Epidermal melanocyte (primary cell): ENCODE data around the gene C11orf21.

ENCODE experiments used
- DNase-seq: peaks from one replicate; pipeline ENCODE4 v3.0.0; 2011; ENCODE audit warnings: low spot score; ENCODE audit not compliant: insufficient read length

C11orf21 gene

DNA sequence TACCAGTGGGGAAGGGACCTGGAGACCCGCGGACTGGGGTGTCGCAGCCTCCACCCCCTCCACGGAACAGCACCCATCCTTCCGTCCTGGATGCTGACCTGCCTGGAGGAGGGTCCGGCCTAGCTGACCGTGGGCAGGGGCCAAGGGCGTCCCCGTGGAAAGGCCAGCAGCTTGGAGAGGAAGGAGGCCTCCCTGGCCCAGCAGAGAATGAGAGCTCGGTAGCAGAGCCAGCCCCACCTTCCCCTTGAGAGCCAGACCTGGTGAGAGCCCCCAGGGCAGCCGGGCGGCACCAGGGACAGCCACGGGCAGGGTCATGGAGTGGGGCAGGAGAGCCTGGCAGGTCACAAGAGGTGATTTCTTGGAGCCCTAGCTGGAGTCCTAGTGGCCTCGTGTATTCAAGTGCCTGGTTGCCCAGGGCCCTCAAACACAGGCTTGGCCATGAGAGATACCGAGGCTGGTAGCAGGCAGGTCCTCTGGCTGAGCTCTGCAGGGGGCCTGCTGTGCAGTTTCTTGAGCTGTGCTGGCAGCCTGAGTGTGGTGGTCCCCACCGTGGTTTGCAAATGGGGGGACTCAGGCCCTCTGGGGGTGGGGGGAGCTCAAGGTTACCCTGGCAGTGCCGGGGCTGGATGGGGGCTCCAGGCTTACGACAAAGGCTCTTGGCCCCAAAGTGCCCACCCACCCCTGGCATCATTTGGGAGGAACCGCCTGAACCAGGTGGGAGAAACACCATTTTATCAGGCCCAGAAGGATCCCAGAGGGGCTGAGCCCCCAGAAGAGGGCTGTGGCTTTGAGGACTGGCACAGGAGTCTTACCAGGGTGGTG is 7.7 kb upstream of the C11orf21 start:
- DNase-seq = no peak

DNA sequence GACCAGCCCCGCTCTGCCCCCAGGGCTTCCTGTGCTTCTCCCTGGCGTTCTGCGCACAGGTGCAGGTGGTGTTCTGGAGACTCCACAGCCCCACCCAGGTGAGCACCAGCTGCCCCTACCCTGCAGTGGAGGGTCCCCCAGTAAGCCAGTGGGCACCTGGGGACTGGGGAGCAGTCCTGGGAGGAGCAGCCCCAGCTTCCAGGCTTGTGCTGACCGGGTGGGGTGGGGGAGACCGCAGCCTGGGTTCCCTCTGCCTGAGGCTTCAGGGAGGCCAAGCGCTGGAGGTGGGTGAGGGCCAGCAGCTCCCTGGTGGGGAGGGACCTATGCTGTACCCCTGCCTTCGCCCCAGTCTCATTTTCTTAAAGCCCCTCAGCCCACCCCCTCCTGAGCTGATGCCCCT is 7.0 kb upstream of the C11orf21 start:
- DNase-seq = no peak

DNA sequence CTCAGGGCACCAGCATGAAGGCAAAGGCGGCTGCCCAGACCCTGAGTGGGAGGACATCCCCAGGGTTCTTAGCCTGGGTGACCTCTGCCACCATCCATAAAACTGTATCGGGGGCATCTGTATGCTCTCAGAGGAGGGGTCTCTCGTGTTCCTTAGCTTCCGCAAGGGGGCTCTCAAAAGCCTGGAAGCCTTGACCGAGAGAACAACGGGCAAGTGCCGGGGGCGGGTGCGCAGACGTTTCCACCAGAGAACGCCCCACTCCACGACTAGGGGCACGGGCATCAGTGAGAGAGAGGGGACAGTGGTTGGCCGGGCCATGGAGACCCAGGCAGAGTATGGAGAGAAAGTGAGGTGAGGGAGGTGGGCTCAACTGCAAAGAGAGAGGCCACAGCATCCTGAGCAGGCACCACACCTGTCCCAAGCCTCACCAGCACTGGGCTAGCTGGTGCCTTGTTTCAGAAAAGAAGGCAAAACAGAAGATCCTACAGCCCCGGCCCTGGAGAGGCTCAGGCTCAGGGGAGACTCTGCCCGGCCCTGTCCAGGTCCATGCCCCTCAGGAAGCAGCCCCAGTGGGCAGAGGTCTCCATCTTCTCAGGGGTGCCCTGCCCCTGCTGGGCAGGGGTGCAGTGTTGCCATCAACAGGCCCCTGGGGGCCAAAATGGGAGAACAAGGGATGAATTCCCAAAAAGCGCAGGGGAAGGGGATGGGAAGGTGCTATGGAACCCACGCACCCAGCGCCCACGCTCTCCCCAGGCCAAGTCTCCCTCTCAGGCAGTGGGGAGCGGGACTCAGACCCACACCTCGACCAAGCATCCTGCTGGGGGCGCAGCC is 6.0 kb upstream of the C11orf21 start:
- no peak for DNase-seq

DNA sequence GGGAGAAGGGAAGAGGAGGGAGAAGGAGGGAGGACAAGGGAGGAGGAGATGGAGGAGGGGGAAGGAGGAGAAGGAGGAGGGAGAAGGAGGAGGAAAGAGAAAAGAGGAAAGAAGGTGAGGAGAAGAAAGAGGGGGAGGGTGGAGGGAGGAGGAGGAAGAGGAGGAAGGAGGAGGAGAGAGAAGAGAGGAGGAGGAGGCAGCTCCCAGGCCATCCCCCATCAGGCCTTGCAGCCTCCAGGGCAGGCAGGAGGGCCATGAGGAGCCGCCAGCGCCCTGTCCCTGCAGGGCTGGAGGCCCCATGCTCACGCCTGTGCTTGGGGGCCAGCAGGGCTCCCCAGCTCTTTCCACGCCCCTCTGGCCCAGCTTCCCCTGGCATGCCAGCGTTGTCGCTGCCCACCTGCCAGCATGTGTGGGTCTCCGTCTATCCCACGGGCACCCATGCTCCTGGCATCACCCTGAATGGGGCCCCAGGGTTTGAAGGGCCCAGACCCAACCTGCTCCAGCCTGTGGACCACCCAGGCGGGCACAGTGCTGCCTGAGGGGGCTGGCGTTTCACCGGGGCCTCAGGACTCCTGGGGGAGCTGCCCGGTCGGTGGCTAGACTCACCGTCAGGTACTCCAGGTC is 5.3 kb upstream of the C11orf21 start:
- DNase-seq = no peak

DNA sequence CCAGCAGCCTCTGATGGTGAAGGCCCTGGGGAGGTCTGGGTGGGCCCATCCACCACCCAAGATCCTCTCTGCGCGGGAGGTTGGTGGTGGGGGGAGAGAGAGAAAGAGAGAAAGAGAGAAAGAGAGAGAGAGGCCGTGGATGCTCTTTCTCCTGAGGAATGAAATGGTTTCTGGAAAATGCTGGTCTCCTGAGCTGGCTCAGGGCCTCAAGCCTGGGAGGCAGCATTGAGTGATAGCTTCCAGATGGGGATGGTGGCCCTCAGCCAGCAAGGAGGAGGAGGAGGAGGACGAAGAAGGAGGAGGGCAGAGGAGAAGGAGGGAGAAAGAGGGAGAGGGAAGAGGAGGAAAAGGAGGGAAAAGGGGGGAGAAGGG is 4.7 kb upstream of the C11orf21 start:
- no peak for DNase-seq

DNA sequence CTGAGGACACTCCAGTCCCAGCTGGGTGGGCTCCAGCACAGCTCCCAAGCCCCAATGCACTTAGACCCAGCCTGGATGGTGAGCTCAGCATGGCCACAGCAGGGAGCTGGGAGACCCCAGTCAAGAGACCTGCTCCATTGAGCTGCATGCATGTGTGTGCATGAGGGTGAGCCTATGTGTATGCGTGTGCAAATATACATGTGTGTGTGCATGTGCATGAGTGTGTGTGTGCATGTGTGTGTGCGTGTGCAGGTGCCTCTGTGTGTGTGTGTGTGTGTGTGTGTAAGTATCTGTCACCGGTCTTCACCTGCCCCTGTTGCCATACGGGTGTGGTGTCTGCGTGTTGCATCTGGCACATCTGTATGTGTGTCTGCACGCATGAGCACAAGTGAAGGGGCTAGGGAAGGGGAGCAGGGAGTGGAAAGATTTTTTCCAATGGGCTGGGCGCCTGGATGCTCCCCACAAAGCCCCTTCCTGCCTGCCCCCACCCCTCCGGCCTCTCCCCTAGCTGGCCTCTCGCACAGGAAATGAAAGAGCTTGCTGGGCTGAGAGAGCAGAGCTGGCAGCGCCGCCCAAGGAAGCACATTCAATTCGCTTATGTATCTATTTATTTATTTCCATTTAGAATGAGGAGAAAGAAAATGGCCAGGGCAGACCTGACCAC is 4.2 kb upstream of the C11orf21 start:
- DNase-seq = no peak

DNA sequence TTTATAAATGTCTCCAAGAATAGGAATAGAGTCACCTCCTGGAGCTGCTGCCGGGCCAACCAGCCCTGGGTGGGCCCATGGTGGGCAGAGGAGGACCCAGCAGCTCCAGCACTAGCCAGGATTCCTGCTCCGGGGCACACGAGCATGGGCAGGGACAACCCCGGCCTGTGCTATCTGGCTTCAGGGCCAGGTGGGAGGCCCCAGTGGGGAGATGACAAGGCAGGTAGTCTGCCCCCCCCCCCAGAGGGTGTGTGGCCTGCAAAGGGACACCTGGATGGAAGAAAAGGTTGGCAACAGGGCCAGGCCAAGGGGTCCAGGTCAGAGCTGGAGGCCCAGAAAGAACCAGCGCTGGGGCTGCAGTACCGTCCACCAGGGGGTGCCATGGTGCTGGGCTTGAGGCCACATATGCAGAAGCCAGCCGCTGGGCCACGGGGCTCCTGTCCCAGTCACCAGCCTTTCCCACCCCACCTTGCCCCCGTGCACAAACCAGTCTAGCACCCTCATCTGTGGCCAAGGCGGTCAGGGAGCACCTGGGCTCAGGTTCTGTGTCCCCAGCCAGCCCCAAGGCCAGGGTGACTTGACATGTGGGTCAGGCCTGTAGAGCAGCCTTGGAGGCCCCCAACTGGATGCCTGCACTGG is 3.5 kb upstream of the C11orf21 start:
- DNase-seq = no peak

DNA sequence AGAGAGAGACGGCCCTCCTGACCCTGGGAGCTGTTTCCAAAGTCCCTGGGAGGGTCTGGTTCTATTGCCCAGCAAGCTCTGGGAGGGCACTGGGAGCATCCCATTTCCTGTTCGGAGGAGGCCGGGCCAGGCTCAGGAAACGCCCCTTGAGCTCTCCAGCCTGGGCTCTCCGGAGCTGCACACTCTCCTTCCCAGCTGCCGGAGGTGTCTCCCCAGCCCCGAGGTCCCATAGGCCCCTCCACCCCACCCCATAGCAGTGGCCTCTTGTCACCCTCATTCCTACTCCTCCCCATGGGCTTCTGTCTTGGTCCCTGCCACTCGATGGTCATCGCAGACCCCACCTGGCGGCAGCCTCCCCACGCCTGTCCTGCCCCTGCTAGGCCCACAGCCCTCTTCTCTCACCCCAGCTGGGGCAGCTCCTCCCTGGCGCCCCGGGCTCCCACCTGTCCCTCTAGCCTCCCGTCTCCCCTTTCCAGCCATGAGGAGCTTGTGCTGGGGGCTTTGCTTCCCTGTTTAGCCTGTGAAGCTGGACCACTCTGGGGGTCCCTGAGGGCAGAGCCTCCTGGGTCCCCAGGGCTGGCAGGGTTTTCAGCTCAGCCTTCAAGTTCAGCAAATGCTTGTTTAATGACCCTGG is 2.9 kb upstream of the C11orf21 start:
- no peak for DNase-seq

DNA sequence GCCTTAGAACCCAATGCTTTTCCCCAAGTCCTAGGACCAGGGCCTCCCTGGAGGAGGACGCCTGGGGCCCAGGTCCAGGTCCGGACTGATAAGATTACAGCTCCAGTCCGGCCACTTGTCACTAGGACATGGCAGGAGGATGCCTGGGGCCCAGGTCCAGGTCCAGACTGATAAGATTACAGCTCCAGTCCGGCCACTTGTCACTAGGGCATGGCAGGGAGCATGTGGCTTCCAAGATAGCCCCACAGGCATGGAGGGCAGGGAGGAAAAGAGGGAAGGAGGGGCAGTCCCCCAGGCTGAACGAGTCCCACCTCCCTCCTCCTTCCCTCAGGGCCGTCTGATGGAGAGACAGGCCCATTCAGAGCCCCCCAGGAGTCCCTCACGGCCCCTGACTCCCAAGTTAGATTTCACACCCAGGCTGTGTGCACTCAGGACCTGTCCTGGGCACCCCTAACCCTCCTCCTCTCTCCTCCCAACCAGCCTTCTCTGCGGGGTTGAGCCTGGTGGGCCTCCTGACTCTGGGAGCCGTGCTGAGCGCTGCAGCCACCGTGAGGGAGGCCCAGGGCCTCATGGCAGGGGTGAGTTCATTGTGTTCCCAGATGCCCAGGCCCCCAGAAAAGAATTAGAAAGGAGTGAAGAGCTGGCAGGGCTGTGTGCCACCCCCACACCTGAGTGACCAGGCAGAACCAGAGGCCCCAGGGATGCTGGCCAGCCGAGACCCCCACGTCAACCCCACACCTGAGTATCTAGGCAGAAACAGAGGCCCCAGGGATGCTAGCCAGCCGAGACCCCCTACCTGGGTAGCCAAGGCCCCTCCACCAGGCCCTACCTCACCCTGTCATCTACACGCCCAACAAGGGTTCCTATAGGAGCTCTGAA is 2.1 kb upstream of the C11orf21 start:
- no peak for DNase-seq

DNA sequence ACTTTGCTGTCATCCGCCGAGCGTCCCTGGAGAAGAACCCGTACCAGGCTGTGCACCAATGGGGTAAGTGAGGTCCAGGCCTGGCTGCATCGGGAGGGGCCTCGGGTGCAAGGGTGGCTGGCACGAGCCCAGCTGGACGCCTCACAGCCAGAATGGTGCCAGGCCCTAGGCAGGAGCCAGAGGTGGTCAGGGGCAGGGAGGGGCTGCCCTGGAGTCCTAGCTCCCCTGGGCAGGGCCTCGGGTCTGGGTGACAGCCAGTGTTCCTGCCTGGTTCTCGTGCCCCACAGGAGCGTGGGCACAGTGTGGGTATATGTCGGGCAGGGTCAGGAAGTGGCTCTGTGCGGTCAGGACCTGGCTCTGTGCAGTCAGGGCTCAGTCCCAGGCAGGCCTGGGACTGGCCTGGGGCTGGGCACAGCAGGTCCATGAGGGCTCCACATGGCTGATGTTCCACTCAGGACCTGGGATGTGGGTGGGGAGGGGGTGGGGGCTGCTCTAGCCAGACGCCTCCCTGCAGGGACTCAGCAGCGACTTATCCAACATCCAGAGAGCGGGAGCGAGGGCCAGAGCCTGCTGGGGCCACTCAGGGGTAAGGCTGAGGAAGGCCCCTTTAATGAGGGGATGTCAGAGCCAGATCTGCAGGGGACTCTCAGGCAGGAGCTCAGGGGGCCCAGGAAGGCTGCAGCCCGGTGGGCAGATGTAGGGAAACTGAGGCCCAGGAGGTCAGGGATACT is 1.3 kb upstream of the C11orf21 start:
- no peak for DNase-seq

DNA sequence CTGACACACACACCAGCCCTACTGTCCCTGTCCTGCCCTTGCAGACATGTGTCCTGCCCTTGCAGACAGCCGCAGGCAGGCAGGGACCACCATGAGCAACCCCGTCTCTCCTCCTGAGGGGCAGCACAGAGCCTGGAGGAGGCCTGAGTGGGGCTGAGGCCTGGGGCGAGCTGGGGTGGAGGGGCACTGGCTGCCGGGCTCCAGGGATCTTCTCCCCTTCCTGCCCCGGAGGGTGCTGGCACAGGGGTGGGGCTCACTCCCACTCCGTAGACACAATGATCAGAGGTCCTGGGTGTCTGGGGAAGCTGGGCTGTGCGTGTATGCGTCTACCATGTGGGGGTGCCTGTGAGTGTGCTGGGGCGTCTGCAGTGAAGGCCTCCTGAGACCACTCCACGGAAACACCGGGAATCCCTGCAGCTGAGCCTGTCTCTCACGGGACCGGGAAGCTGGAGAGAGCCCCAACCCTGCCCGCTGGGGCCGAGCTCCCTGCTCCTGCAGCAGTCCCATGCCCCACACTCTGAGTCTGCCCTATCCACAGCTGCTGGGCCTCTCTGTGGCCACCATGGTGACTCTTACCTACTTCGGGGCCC is 683 bp upstream of the C11orf21 start:
- DNase-seq = no peak

DNA sequence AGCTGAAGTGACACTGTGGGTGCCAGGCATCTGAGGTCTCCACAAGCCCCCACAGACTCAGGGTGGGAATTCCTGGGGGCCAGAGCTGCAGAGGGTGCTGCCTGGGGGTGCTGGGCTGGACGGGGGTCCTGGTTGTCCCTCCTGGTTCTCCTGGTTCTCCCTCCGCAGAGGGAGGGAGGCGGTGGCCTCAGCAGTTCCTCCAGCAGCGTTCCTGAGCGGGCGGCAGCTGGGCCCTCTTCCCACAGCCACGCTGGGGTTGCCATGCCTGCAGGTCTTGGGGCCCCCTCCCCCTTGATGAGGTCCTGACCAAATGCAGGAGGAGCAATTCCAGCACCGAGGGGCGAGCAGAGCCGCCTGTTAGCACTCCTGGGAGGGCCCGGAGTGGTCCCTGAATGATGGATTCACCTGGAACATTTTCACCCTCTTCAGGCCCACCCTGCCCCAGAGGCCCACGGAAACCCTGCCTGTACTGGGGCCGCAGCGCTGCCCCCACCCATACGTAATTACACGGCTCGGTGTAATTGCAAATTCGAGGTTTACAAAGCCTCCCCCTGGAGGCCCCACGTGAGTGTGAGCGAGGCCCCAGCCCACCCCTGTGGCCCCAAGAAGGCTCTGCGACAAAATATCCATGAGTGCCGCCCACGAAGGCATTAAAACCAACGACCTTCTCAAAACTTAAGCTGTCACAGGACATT is 635 bp downstream of the C11orf21 start:
- DNase-seq = no peak

DNA sequence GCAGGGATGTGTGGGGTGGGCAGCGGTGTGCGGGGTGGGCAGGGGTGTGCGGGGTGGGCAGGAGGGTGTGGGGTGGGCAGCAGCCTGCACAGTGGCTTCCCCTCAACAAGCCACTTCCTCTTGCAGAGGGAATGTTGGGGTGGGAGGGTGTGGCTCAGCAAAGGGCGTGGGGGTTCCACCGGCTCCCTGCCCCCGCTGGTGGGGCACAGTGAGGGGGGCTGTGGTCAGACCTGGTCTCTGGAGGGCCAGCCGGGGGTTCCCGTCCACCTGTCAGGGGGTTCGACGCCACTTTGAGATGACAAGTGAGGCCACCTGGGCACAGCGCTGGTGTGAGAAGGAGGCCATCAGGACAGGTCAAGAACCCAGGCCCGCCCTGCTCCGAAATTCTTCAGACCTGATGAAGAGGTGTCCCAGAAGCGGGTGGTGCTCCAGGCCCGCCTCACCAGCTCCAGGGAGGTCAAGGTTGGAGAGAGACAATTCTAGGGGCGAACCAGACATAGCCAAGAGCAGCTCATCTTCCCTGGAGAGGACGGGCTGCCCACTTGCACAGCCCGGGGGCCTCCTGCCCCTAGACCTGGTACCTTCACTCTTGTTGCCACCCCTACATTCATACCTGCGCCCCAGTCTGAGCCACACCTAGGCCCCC is 1.3 kb downstream of the C11orf21 start:
- no peak for DNase-seq

DNA sequence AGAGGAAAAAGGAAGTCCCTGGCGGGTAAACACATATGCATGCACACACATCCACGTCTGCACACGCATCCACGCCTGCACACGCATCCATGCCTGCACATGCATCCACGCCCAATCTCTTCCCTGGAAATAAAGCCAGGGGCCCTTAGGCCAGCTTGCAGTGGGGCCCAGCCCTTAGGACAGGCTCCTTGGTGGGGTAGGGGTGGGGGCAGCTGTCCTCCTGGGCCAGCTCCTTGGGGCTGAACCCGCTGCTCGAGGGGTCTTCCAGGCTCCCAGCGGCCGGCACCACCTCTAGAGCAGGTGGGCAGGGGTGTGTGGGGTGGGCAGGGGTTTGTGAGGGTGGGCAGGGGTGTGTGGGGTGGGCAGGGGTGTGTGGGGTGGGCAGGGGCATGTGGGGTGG is 1.9 kb downstream of the C11orf21 start:
- no peak for DNase-seq

DNA sequence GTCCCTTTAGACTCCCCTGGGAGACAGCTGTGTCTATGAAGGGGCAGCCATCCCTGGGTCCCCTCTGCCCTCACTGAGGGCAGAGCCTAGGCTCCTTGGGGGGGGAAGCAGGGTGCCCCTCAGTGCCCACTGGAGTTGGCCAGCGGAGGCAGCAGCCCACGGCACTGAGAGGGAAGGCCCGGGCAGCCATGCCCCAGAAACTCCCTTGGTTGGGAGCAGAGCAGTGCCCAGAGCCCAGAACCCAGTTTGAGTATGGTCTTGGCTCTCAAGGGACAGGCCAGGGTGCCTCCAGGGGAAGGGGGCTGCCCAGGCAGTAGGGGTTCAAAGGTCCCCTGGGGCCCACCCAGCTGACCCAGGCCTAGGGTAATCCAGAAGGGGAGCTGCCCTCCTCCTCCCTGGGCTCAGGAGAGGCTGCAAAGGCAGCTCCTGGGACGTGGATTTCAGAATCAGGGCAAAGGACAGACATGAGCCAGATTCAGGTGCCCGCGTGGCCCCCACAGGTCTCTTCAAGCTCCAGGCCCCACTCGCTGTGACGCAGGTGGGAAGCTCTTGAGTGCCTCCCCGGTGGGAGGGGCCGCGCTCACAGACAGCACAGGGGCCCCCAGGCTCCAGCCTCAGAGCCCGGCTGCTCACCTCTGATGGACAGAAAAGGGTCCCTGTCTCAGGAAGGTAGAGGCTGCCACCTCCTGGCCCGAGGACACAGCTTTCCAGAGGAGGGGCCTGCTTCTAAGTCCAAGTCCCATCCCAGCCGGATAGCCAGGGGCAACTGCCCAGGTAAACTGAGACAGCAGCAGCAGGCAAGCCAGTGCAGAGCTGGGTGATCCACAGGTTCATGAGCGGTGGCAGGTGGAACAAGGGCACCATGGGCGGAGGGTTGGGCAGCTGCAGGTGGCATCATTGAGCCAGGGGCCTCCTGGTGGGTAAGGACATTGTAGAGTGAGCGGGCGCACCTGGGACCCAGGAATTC is 2.6 kb downstream of the C11orf21 start:
- DNase-seq = no peak

DNA sequence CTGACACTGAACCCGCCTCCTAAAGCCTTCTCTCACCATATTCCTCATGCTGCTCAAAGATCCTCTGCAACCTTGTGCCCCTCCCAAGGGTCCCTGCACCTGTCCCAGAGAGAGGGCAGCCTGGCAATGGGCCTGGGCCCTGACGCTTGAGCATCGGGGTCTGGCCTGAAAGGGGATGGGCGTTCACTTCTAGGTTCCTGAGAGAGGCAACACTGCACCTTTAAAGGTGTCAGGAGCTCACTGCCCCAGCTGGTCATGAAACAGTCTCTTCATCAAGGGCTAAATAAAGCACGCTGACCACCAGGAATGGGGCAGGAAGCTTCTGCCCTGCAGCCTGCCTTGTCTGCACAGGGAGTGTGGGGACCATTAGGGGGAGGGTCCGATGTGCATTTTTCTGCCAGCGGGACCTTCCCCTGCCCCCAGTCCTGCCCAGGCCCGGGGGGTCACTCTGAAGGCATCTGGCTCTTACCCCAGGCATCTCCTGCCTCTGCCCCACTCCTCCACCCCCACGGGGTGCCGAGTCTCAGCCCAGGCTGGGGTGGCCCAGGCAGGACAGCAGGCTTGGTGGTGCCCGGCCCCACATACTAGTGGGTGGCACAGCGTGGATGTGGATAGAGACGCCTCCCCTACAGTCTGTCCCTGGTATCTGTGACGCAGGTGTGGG is 3.5 kb downstream of the C11orf21 start:
- no peak for DNase-seq
